WERI-Rb-1 (cell line): ENCODE data around the gene VAPB.
A peak's percentile ranks its signal among the peaks of the same experiment; 100 is the strongest.

Experiments
- DNase-seq: peaks from one replicate; pipeline ENCODE4 v3.0.0-alpha.2; 2020
- H3K27ac ChIP-seq: fragments of 250-450 bp; sonication (Bioruptor Pico); 2 replicates; pipeline ENCODE4 v1.5.1; 2020; ENCODE audit warnings: mild to moderate bottlenecking, moderate library complexity
- H3K27me3 ChIP-seq: fragments of 250-450 bp; sonication (Bioruptor Pico); 2 replicates; pipeline ENCODE4 v1.5.1; 2021; ENCODE audit warnings: mild to moderate bottlenecking, low read depth, moderate library complexity; ENCODE audit not compliant: insufficient read depth, severe bottlenecking
- H3K36me3 ChIP-seq: fragments of 250-450 bp; sonication (Bioruptor Pico); 2 replicates; pipeline ENCODE4 v1.5.1; 2020; ENCODE audit warnings: mild to moderate bottlenecking, moderate library complexity
- H3K4me3 ChIP-seq: 2 replicates; pipeline ENCODE4 v1.5.1; 2011; ENCODE audit warnings: low read depth, mild to moderate bottlenecking, control low read depth, low read length
- H3K9me3 ChIP-seq: fragments of 250-450 bp; sonication (Bioruptor Pico); 2 replicates; pipeline ENCODE4 v1.5.1; 2021; ENCODE audit warnings: mild to moderate bottlenecking, moderate library complexity; ENCODE audit not compliant: severe bottlenecking
- TF ChIP-seq, protein P1 (sequence below): IDR thresholded peaks from 2 replicates; pipeline ENCODE4 v1.5.1; 2011; ENCODE audit warnings: low read depth, mild to moderate bottlenecking, control low read depth, inconsistent platforms, low read length

The VAPB gene

DNA sequence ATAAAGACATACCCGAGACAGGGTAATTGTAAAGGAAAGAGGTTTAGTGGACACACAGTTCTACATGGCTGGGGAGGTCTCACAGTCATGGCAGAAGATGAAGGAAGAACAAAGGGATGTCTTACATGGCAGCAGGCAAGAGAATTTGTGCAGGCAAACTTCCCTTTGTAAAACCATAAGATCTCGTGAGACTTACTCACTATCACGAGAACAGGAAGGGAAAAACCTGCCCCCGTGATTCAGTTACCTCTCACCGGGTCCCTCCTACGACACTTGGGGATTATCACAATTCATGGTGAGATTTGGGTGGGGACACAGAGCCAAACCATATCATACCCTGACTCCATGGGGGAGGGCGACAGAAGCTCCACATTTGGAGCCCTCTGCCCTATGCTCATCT, 7.4 kb upstream of the VAPB start:
- H3K9me3 ChIP-seq: peaks cover 9% of the 10 kb centered on the region
- H3K36me3 ChIP-seq: no peaks in the 10 kb centered on the region
- DNase-seq: no peak
- H3K4me3 ChIP-seq: no peak overlapping the region
- TF ChIP-seq, protein P1, sequence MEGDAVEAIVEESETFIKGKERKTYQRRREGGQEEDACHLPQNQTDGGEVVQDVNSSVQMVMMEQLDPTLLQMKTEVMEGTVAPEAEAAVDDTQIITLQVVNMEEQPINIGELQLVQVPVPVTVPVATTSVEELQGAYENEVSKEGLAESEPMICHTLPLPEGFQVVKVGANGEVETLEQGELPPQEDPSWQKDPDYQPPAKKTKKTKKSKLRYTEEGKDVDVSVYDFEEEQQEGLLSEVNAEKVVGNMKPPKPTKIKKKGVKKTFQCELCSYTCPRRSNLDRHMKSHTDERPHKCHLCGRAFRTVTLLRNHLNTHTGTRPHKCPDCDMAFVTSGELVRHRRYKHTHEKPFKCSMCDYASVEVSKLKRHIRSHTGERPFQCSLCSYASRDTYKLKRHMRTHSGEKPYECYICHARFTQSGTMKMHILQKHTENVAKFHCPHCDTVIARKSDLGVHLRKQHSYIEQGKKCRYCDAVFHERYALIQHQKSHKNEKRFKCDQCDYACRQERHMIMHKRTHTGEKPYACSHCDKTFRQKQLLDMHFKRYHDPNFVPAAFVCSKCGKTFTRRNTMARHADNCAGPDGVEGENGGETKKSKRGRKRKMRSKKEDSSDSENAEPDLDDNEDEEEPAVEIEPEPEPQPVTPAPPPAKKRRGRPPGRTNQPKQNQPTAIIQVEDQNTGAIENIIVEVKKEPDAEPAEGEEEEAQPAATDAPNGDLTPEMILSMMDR: no peak
- no peak overlapping the region for H3K27ac ChIP-seq
- no peaks in the 10 kb centered on the region for H3K27me3 ChIP-seq

DNA sequence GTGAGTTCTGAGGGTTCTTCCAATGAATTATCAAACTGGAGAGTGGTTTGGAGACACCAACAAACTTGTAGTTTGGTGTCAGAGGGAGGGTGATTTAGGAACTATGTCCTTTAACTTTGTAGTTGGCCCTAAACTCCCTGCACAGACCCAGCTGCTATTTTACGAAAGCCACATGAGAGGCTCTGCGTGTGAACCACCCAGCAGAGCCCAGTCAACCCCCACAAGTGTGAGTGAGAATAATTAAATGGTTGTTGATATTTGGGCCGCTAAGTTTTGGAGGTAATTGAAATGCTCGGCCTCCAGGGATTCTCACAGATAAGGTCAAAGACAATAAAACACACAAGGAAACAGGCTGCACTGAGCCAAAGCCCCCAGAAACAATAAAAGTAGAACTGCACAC, 6.9 kb upstream of the VAPB start:
- no peak overlapping the region for H3K4me3 ChIP-seq
- no peak for DNase-seq
- no peak overlapping the region for H3K27ac ChIP-seq
- H3K9me3 ChIP-seq: peaks cover 9% of the 10 kb centered on the region
- no peaks in the 10 kb centered on the region for H3K36me3 ChIP-seq
- TF ChIP-seq, protein P1: no peak
- H3K27me3 ChIP-seq: no peaks in the 10 kb centered on the region

DNA sequence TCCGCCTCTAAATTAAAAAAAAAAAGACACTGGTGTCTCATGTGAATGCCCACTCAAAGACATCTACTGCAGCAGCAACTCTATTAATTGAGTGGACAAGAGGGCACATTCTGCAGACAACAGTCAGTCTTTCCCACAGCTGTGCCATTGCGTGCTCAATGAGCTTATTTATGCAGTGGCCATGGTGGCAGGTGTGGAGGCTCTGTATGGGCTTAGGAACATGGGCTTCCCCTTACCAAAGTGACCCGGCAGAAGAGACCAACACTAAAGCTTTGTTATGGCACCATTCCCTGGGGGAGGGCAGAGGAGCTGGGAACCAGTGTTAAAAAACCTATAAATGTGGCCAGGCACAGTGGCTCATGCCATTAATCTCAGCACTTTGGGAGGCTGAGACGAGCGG, 4.2 kb upstream of the VAPB start:
- Histone ChIP-seq H3K36me3 (peaks cover 2% of the 10 kb centered on the region; the same call in 1 of the 2 replicates), H3K27ac (no peak overlapping the region), H3K9me3 (peaks cover 9% of the 10 kb centered on the region), H3K27me3 (no peaks in the 10 kb centered on the region), H3K4me3 (no peak overlapping the region)
- TF ChIP-seq, protein P1: no peak
- DNase-seq: no peak

DNA sequence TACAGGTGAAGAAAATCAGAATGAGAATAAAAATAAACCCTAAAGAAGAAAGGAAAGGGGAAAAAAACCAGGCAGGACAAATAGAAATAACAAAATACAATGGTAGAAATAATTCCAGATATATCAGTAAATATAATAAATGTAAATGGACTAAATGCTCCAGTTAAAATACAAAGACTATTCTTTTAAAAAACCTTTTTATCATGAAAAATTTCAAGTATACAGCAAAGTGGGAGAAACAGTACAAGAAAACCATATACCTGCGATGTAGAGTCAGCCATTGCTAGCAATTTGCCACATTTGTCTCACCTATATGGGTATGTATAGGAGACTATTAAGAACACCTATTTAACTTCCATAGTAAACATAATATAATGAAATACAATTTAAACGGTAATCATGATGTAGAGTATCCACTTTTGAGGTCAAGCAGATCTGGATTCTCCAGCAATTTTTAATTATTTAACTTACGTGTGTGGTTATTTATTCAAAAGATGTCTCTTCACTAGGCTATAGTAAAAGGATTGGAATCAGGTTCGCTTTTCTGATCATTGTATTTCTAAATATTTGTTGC, 914 bp upstream of the VAPB start:
- H3K4me3 ChIP-seq: peak overlapping the region; percentile 55; the same call in 1 of the 2 replicates
- no peaks in the 10 kb centered on the region for H3K27me3 ChIP-seq
- no peaks in the 10 kb centered on the region for H3K9me3 ChIP-seq
- H3K27ac ChIP-seq: peak overlapping the region; percentile 64; the same call in 1 of the 2 replicates
- peaks cover 33% of the 10 kb centered on the region for H3K36me3 ChIP-seq
- DNase-seq: no peak
- TF ChIP-seq, protein P1: no peak

DNA sequence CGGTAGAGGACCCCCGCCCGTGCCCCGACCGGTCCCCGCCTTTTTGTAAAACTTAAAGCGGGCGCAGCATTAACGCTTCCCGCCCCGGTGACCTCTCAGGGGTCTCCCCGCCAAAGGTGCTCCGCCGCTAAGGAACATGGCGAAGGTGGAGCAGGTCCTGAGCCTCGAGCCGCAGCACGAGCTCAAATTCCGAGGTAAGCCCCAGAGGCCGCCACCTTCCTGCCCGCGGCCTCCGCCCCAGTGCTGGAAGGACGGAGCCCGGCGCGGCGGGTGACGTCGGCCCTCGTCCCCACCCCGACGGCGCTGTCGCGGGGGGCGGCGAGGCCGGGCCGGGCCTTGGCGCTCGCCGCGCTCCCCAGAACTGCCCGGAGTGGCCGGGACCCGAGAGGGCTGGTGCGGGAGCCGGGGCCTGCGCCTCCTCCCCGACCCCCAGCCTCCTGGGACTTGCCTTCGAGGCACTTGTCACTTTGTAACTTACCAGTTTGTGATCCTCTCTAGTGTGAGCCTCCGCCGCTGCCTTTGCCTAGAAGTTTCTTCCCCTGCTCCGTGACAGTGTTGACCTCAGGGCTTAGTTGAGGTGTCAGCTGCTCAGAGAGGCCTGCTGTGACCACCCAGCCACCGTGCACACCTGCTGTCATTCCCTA, 417 bp downstream of the VAPB start:
- peak overlapping the region; percentile 89 for H3K27ac ChIP-seq
- TF ChIP-seq, protein P1: no peak
- peaks cover 33% of the 10 kb centered on the region for H3K36me3 ChIP-seq
- H3K27me3 ChIP-seq: no peaks in the 10 kb centered on the region
- no peaks in the 10 kb centered on the region for H3K9me3 ChIP-seq
- DNase-seq: peak; percentile 24
- peak overlapping the region; percentile 91 for H3K4me3 ChIP-seq
